ENCODE measurements around the gene ICAM5. TPM values are rescaled to one million over a fixed set of nuclear protein-coding genes. Genes with fewer than 3 reads are reported as not detected.
A peak's percentile ranks its signal among the peaks of the same experiment; 100 is the strongest.

Gene ICAM5
- total RNA-seq, 1 experiment from 2014 or later, result 1.6 TPM

DNA sequence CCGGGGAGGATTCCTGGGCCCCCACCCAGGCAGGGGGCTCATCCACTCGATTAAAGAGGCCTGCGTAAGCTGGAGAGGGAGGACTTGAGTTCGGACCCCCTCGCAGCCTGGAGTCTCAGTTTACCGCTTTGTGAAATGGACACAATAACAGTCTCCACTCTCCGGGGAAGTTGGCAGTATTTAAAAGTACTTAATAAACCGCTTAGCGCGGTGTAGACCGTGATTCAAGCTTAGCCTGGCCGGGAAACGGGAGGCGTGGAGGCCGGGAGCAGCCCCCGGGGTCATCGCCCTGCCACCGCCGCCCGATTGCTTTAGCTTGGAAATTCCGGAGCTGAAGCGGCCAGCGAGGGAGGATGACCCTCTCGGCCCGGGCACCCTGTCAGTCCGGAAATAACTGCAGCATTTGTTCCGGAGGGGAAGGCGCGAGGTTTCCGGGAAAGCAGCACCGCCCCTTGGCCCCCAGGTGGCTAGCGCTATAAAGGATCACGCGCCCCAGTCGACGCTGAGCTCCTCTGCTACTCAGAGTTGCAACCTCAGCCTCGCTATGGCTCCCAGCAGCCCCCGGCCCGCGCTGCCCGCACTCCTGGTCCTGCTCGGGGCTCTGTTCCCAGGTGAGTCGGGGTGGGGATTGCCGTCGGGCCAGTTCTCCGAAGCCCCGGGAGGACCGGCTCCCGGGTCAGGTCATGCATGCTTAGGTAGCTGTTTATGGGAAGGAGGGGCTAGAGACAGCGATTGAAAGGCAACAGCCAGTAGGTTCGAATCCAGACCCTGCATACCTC, 18.9 kb upstream of the ICAM5 start, which contains the start of gene ICAM1:
ICAM1 (plus strand) TSS at position 505 of the 779 bp plus-strand sequence; CDS start at position 545, 40 bp downstream.
- Histone ChIP-seq H2AFZ (ENCODE audit: low read length) (no peak within 1 kb of the TSS), H3K4me2 (ENCODE audit: insufficient read depth, insufficient read length, low read length) (peak within 1 kb of the TSS; percentile 64), H3K9ac (ENCODE audit: extremely low read depth, insufficient read length, low read length) (no peak within 1 kb of the TSS), H2AK5ac (ENCODE audit: insufficient read length, low read length) (no peak within 1 kb of the TSS), H2BK120ac (ENCODE audit: low read depth, low read length, poor library complexity, severe bottlenecking) (no peak within 1 kb of the TSS), H4K5ac (ENCODE audit: insufficient read length, low read depth, low read length) (no peak within 1 kb of the TSS), H3K18ac (ENCODE audit: insufficient read length, low read depth, low read length) (peak within 1 kb of the TSS; percentile 1), H2BK15ac (ENCODE audit: low read depth, low read length) (peak within 1 kb of the TSS; percentile 13; the same call in 1 of the 2 replicates), H3K4me1 (ENCODE audit: insufficient read depth, low read length) (no peaks in the 10 kb centered on the region), H3K9me3 (ENCODE audit: control insufficient read depth, low read depth, low read length) (no peaks in the 10 kb centered on the region), H4K91ac (ENCODE audit: insufficient read length, low read depth, low read length) (no peak within 1 kb of the TSS), H3K14ac (ENCODE audit: insufficient read depth, low read length) (no peak within 1 kb of the TSS), H3K27ac (ENCODE audit: insufficient read length, low read depth, low read length) (no peak within 1 kb of the TSS), H3K23ac (ENCODE audit: insufficient read length, low read depth, low read length) (no peak within 1 kb of the TSS), H4K8ac (replicated peaks; ENCODE audit: insufficient read length, low read depth, low read length) (no peak within 1 kb of the TSS), H3K56ac (ENCODE audit: insufficient read length, low read depth, low read length) (no peak within 1 kb of the TSS), H2BK20ac (ENCODE audit: low read depth, low read length, poor library complexity, severe bottlenecking) (no peak within 1 kb of the TSS), H3K4ac (ENCODE audit: low read depth, low read length) (no peak within 1 kb of the TSS), H3T11ph (ENCODE audit: low read length) (no peak within 1 kb of the TSS), H3K23me2 (ENCODE audit: insufficient read length, low read depth, low read length, poor library complexity, severe bottlenecking) (peaks cover 6% of the 10 kb centered on the region), H4K20me1 (ENCODE audit: control insufficient read depth, insufficient read depth, insufficient read length) (no peaks in the 10 kb centered on the region), H2BK5ac (ENCODE audit: insufficient read length, low read length) (no peak within 1 kb of the TSS), H3K27me3 (ENCODE audit: insufficient read depth, low read length) (peaks cover 9% of the 10 kb centered on the region; the same call in 1 of the 2 replicates), H3K79me2 (ENCODE audit: insufficient read depth, low read length) (no peaks in the 10 kb centered on the region), H3K79me1 (ENCODE audit: insufficient read depth, low read depth, low read length, poor library complexity, severe bottlenecking) (no peaks in the 10 kb centered on the region), H2BK12ac (ENCODE audit: insufficient read length, low read depth, low read length) (no peak within 1 kb of the TSS)
- TF ChIP-seq, protein P1, sequence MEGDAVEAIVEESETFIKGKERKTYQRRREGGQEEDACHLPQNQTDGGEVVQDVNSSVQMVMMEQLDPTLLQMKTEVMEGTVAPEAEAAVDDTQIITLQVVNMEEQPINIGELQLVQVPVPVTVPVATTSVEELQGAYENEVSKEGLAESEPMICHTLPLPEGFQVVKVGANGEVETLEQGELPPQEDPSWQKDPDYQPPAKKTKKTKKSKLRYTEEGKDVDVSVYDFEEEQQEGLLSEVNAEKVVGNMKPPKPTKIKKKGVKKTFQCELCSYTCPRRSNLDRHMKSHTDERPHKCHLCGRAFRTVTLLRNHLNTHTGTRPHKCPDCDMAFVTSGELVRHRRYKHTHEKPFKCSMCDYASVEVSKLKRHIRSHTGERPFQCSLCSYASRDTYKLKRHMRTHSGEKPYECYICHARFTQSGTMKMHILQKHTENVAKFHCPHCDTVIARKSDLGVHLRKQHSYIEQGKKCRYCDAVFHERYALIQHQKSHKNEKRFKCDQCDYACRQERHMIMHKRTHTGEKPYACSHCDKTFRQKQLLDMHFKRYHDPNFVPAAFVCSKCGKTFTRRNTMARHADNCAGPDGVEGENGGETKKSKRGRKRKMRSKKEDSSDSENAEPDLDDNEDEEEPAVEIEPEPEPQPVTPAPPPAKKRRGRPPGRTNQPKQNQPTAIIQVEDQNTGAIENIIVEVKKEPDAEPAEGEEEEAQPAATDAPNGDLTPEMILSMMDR (conservative IDR thresholded peaks at IDR 0.05), result peak; percentile 27; the same call in 2 of the 3 replicates
- H3K36me3 Mint-ChIP-seq (ENCODE audit: insufficient read depth in 1 of 3, low read depth in 3 of 3), result no peaks in the 10 kb centered on the region; a peak in 1 of 7 replicates
- no CpG with 5 or more reads among the region's 51 CpGs for WGBS (ENCODE audit: extremely low coverage, insufficient read length, low lambda C conversion rate)
- H3K4me3 Mint-ChIP-seq, result peak within 1 kb of the TSS; percentile 52 to 74
- H3K27me3 Mint-ChIP-seq (ENCODE audit: low read depth), result peaks cover 74% of the 10 kb centered on the region
- peak; percentile 88 for DNase-seq
- no peaks in the 10 kb centered on the region for H3K9me3 Mint-ChIP-seq
- H3K27ac Mint-ChIP-seq, result no peak within 1 kb of the TSS
- H3K4me1 Mint-ChIP-seq, result 0 out of 4 replicates have a peak, but pooled peaks cover 0 to 6% of the 10 kb centered on the region in 2 experiments
